GM23338 (cell line): ENCODE data around the gene CCDC122. TPM values are rescaled to one million over a fixed set of nuclear protein-coding genes. Genes with fewer than 3 reads are reported as not detected.
A peak's percentile ranks its signal among the peaks of the same experiment; 100 is the strongest.

Experiments
- ATAC-seq: fragments of 200-7000 bp; cut with Tn5 transposase; 3 replicates; pipeline ENCODE4 v1.9.1; 2020
- DNase-seq: peaks from one replicate; pipeline ENCODE4 v3.0.0-alpha.2; 2015; ENCODE audit warnings: low spot score
- H2AFZ ChIP-seq: fragments of 200-600 bp; sonication (generic); 2 replicates; pipeline ENCODE4 v1.8.0; 2016; ENCODE audit warnings: antibody characterized with exemption, mild to moderate bottlenecking, moderate library complexity
- H3F3A ChIP-seq: fragments of 200-600 bp; sonication (generic); replicated peaks from 2 replicates; pipeline ENCODE4 v1.8.0; 2017; ENCODE audit warnings: antibody characterized with exemption, mixed run types, low read depth
- H3K27ac ChIP-seq: fragments of 200-600 bp; sonication (generic); 2 replicates; pipeline ENCODE4 v1.6.1; 2016; ENCODE audit warnings: low read depth
- H3K27me3 ChIP-seq: fragments of 200-600 bp; sonication (generic); 2 replicates; pipeline ENCODE4 v1.8.0; 2016; ENCODE audit warnings: mild to moderate bottlenecking, mixed run types, moderate library complexity; ENCODE audit not compliant: insufficient read depth
- H3K36me3 ChIP-seq: fragments of 200-600 bp; sonication (generic); 2 replicates; pipeline ENCODE4 v1.8.0; 2016; ENCODE audit warnings: mild to moderate bottlenecking; ENCODE audit not compliant: insufficient read depth
- H3K4me1 ChIP-seq: fragments of 200-600 bp; sonication (generic); 2 replicates; pipeline ENCODE4 v1.8.0; 2016; ENCODE audit warnings: mild to moderate bottlenecking, moderate library complexity; ENCODE audit not compliant: insufficient read depth
- H3K4me2 ChIP-seq: fragments of 200-600 bp; sonication (generic); 2 replicates; pipeline ENCODE4 v1.7.1; 2017; ENCODE audit warnings: mixed run types
- H3K4me3 ChIP-seq: fragments of 200-600 bp; sonication (generic); 2 replicates; pipeline ENCODE4 v1.6.1; 2016; ENCODE audit warnings: mixed run types
- H3K79me2 ChIP-seq: fragments of 200-600 bp; sonication (generic); replicated peaks from 2 replicates; pipeline ENCODE4 v1.8.0; 2017; ENCODE audit warnings: mild to moderate bottlenecking; ENCODE audit not compliant: insufficient read depth
- H3K9me2 ChIP-seq: fragments of 200-600 bp; sonication (generic); 2 replicates; pipeline ENCODE4 v1.8.0; 2017; ENCODE audit not compliant: insufficient read depth
- H4K20me1 ChIP-seq: fragments of 200-600 bp; sonication (generic); replicated peaks from 2 replicates; pipeline ENCODE4 v1.8.0; 2017; ENCODE audit warnings: mild to moderate bottlenecking; ENCODE audit not compliant: insufficient read depth
- H3K27ac Mint-ChIP-seq: 2 replicates; pipeline ENCODE4 v1.8.0; 2020; ENCODE audit warnings: inconsistent platforms, mild to moderate bottlenecking, moderate library complexity, mixed read lengths
- H3K27me3 Mint-ChIP-seq: 3 replicates; pipeline ENCODE4 v1.8.0; 2022; ENCODE audit warnings: low read depth, mild to moderate bottlenecking, moderate library complexity, mixed read lengths, inconsistent platforms; ENCODE audit not compliant: insufficient read depth, poor library complexity
- H3K36me3 Mint-ChIP-seq: 3 replicates; pipeline ENCODE4 v1.8.0; 2021; ENCODE audit warnings: low read depth, mild to moderate bottlenecking, inconsistent platforms, moderate library complexity, mixed read lengths
- H3K4me1 Mint-ChIP-seq: 3 replicates; pipeline ENCODE4 v1.8.0; 2020; ENCODE audit warnings: mild to moderate bottlenecking, inconsistent platforms, mixed read lengths
- H3K4me3 Mint-ChIP-seq: 3 replicates; pipeline ENCODE4 v1.8.0; 2021; ENCODE audit warnings: moderate library complexity, mild to moderate bottlenecking, inconsistent platforms, mixed read lengths
- H3K9me3 Mint-ChIP-seq: 3 replicates; pipeline ENCODE4 v1.8.0; 2020; ENCODE audit warnings: moderate library complexity, mild to moderate bottlenecking, inconsistent platforms, mixed read lengths
- CREB1 ChIP-seq: fragments of 250-450 bp; sonication (Bioruptor Pico); IDR thresholded peaks from 2 replicates; pipeline ENCODE4 v1.5.0; 2020; ENCODE audit warnings: low read depth, mild to moderate bottlenecking, moderate library complexity
- CTCF ChIP-seq, 2 experiments: fragments of 200-600 bp in 1 of 2; sonication (generic) in 1 of 2; conservative IDR thresholded peaks; 2 replicates each; pipeline versions ENCODE4 v1.5.1 to v1.6.1; 2016 to 2017; ENCODE audit warnings: antibody characterized with exemption in 2 of 2, low read depth in 2 of 2, mild to moderate bottlenecking in 2 of 2, moderate library complexity in 1 of 2
- ETS1 ChIP-seq: IDR thresholded peaks from 2 replicates; pipeline ENCODE4 v1.6.1; 2016; ENCODE audit warnings: antibody characterized with exemption
- JUNB ChIP-seq: IDR thresholded peaks from one replicate; pipeline ENCODE4 v1.6.1; 2016; ENCODE audit warnings: antibody characterized with exemption; ENCODE audit not compliant: unreplicated experiment
- NANOG ChIP-seq: IDR thresholded peaks from 2 replicates; pipeline ENCODE4 v1.6.1; 2016; ENCODE audit warnings: antibody characterized with exemption, borderline replicate concordance
- POLR2AphosphoS5 ChIP-seq: IDR thresholded peaks from 2 replicates; pipeline ENCODE4 v1.6.1; 2016; ENCODE audit warnings: antibody characterized with exemption, low read depth
- ZNF462 ChIP-seq: fragments of 250-450 bp; sonication (Bioruptor Pico); IDR thresholded peaks from 2 replicates; pipeline ENCODE4 v1.5.0; 2020; ENCODE audit warnings: mild to moderate bottlenecking, moderate library complexity
- polyA plus RNA-seq: library from polyadenylated mRNA; unstranded; fragments of >200 nt; fragmentation: Nextera tagmentation; extraction: Ambion mirVana; gene quantifications from 2 replicates; pipeline ENCODE4 v1.2.1, GENCODE V29; 2016
- total RNA-seq: library from RNA; depleted of rRNA; stranded (reverse); fragments of >200 nt; shearing (Covaris generic); gene quantifications from 2 replicates; pipeline ENCODE4 v1.2.3, GENCODE V29; 2014

CCDC122 gene
- total and polyA plus RNA-seq, 2 experiments from 2014 or later = 7.5 to 30.6 TPM

- peaks cover 15% of the 10 kb centered on the region for H3K4me1 ChIP-seq
- no peak overlapping the region for H2AFZ ChIP-seq
- H3K27me3 Mint-ChIP-seq = peaks cover 3% of the 10 kb centered on the region
- H3F3A ChIP-seq = no peaks in the 10 kb centered on the region
- H3K36me3 ChIP-seq = no peaks in the 10 kb centered on the region
- peaks cover 21% of the 10 kb centered on the region for H3K4me1 Mint-ChIP-seq
- ATAC-seq = peak; percentile 77
- H3K4me3 Mint-ChIP-seq = no peak overlapping the region
- no peaks in the 10 kb centered on the region for H3K79me2 ChIP-seq
- H3K9me2 ChIP-seq = no peaks in the 10 kb centered on the region
- DNase-seq = peak; percentile 59
- no peaks in the 10 kb centered on the region for H4K20me1 ChIP-seq
- H3K4me2 ChIP-seq = peak overlapping the region; percentile 67
- TF ChIP-seq ZNF462 (CRISPR knock-in tag) = peak; percentile 58
- peak; percentile 60 for TF ChIP-seq POLR2AphosphoS5
- no peak for TF ChIP-seq CREB1 (CRISPR knock-in tag)
- H3K9me3 Mint-ChIP-seq = no peaks in the 10 kb centered on the region; the same call in 2 of the 3 replicates
- H3K4me3 ChIP-seq = 0 out of 2 replicates have a peak overlapping the region, but pooled peaks have one; percentile 19
- H3K27ac Mint-ChIP-seq = peak overlapping the region; percentile 91; the same call in 1 of the 2 replicates
- H3K27me3 ChIP-seq = no peaks in the 10 kb centered on the region
- H3K36me3 Mint-ChIP-seq = 0 out of 3 replicates have a peak, but pooled peaks cover 5% of the 10 kb centered on the region
- H3K27ac ChIP-seq = peak overlapping the region; percentile 85; the same call in 1 of the 2 replicates
Measured at GRCh38 chr13:43805681-43806128, 73.8 kb downstream of the CCDC122 start.

- peak overlapping the region; percentile 70 for H3K27ac Mint-ChIP-seq
- no peaks in the 10 kb centered on the region for H3F3A ChIP-seq
- H3K36me3 Mint-ChIP-seq = 0 out of 3 replicates have a peak, but pooled peaks cover 3% of the 10 kb centered on the region
- no peak overlapping the region for H3K4me3 ChIP-seq
- H3K9me3 Mint-ChIP-seq = no peaks in the 10 kb centered on the region; the same call in 2 of the 3 replicates
- peaks cover 15% of the 10 kb centered on the region for H3K4me1 ChIP-seq
- no peak overlapping the region for H3K4me3 Mint-ChIP-seq
- no peaks in the 10 kb centered on the region for H3K79me2 ChIP-seq
- peaks cover 3% of the 10 kb centered on the region for H3K27me3 Mint-ChIP-seq
- H3K27me3 ChIP-seq = no peaks in the 10 kb centered on the region
- H3K9me2 ChIP-seq = no peaks in the 10 kb centered on the region
- H3K27ac ChIP-seq = peak overlapping the region; percentile 1; the same call in 1 of the 2 replicates
- H3K4me1 Mint-ChIP-seq = peaks cover 19% of the 10 kb centered on the region
- 0 out of 2 replicates have a peak overlapping the region, but pooled peaks have one; percentile 6 for H3K4me2 ChIP-seq
- 0 out of 2 replicates have a peak overlapping the region, but pooled peaks have one; percentile 29 for H2AFZ ChIP-seq
- DNase-seq = peak; percentile 9
- H3K36me3 ChIP-seq = no peaks in the 10 kb centered on the region
- no peaks in the 10 kb centered on the region for H4K20me1 ChIP-seq
- ATAC-seq = peak; percentile 57
- TF ChIP-seq POLR2AphosphoS5 (no peak), JUNB (no peak), ETS1 (no peak), CREB1 (CRISPR knock-in tag) (no peak), NANOG (no peak), CTCF (conservative IDR thresholded peaks at IDR 0.05; ENCODE audit: low read depth in 2 of 2) (no peak)
Measured at GRCh38 chr13:43805071-43805468, 74.5 kb downstream of the CCDC122 start.
